ENCODE data around the gene LITAF. TPM values are rescaled to one million over a fixed set of nuclear protein-coding genes. Genes with fewer than 3 reads are reported as not detected.

Gene LITAF
- polyA plus RNA-seq, 1 of the 3 experiments (the other 2 are of a cell fraction) = 45.7 TPM

DNA sequence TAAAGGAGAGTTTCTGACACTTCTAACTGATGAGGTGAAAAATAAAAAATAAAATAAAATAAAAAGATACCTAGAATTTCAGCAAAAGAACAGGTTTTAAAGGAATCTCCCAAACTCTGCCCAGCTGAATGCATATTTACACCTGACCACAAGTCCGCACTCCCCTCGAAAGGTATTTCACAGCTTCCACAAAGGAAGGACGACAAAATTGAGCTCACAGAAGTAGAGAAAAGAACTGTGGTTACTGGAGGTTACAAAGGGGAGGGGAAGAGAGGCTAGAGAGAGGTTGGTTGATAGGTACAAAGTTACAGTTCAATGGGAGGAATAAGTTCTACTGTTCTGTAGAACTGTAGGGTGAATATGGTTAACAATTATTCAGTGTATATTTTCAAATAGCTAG lies 5.0 kb downstream of the LITAF start:
- ChIA-PET CTCF (interaction anchor here (1.0 to 1.9 kb wide), 3 partner anchors 16 to 50 kb away, joined by 3 to 5 read pairs (median 4); no protein-coding TSS in a partner anchor), POLR2A (interaction anchor here (1.5 kb wide), 1 partner anchor 84 kb away, joined by 4 read pairs; no protein-coding TSS in a partner anchor)
- no peak for DNase-seq
- no peak overlapping the region for H3K27ac ChIP-seq (ENCODE audit: low read depth in 2 of 2, low read length in 1 of 2)
- H3K27me3 ChIP-seq (ENCODE audit: insufficient read depth) = no peaks in the 10 kb centered on the region
- no peak overlapping the region for H3K9ac ChIP-seq
- no peaks in the 10 kb centered on the region for H3K36me3 ChIP-seq (replicated peaks in 1 of 2; ENCODE audit: control insufficient read depth in 1 of 2, insufficient read depth in 2 of 2, low read length in 1 of 2)
- peaks cover 4% of the 10 kb centered on the region for H3F3A ChIP-seq (replicated peaks; ENCODE audit: insufficient read depth)
- 97% methylated on average over 3 of the region's 3 CpGs for WGBS (ENCODE audit: low lambda C conversion rate)
- H3K4me3 ChIP-seq (ENCODE audit: low read depth in 2 of 2, low read length in 1 of 2) = no peak overlapping the region
- peaks cover 85% of the 10 kb centered on the region; the same call in 1 of the 2 replicates for H3K79me2 ChIP-seq (ENCODE audit: insufficient read depth)
- H2AFZ ChIP-seq (ENCODE audit: low read depth) = no peak overlapping the region
- no peaks in the 10 kb centered on the region for H3K9me3 ChIP-seq
- TF ChIP-seq RCOR1 (IDR thresholded peaks at IDR 0.05; ENCODE audit: low read length) = no peak
- TF ChIP-seq RAD21 (IDR thresholded peaks at IDR 0.05; ENCODE audit: low read length) = no peak
- no peak for TF ChIP-seq SIN3A (IDR thresholded peaks at IDR 0.05; ENCODE audit: borderline replicate concordance, low read depth, low read length)
- TF ChIP-seq MEF2A (IDR thresholded peaks at IDR 0.05; ENCODE audit: borderline replicate concordance, low read depth) = no peak
- no peak for TF ChIP-seq JUND (IDR thresholded peaks at IDR 0.05)
- TF ChIP-seq POLR2AphosphoS5 (IDR thresholded peaks at IDR 0.05; ENCODE audit: low read depth, low read length) = no peak
- no peak for TF ChIP-seq FOXM1 (IDR thresholded peaks at IDR 0.05; ENCODE audit: low read depth)
- TF ChIP-seq ELF1 (IDR thresholded peaks at IDR 0.05) = no peak
- no peak for TF ChIP-seq EP300 (IDR thresholded peaks at IDR 0.05; ENCODE audit: borderline replicate concordance in 1 of 2, low read depth in 1 of 2, low read length in 1 of 2)
- no peak for TF ChIP-seq TAF1 (IDR thresholded peaks at IDR 0.05; ENCODE audit: borderline replicate concordance, low read depth, low read length)
- no peak for TF ChIP-seq NFIC (IDR thresholded peaks at IDR 0.05; ENCODE audit: borderline replicate concordance)
- TF ChIP-seq, protein P1, sequence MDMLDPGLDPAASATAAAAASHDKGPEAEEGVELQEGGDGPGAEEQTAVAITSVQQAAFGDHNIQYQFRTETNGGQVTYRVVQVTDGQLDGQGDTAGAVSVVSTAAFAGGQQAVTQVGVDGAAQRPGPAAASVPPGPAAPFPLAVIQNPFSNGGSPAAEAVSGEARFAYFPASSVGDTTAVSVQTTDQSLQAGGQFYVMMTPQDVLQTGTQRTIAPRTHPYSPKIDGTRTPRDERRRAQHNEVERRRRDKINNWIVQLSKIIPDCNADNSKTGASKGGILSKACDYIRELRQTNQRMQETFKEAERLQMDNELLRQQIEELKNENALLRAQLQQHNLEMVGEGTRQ (IDR thresholded peaks at IDR 0.05; ENCODE audit: borderline replicate concordance, low read depth, low read length) = no peak
- TF ChIP-seq, protein P2, sequence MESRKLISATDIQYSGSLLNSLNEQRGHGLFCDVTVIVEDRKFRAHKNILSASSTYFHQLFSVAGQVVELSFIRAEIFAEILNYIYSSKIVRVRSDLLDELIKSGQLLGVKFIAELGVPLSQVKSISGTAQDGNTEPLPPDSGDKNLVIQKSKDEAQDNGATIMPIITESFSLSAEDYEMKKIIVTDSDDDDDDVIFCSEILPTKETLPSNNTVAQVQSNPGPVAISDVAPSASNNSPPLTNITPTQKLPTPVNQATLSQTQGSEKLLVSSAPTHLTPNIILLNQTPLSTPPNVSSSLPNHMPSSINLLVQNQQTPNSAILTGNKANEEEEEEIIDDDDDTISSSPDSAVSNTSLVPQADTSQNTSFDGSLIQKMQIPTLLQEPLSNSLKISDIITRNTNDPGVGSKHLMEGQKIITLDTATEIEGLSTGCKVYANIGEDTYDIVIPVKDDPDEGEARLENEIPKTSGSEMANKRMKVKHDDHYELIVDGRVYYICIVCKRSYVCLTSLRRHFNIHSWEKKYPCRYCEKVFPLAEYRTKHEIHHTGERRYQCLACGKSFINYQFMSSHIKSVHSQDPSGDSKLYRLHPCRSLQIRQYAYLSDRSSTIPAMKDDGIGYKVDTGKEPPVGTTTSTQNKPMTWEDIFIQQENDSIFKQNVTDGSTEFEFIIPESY (IDR thresholded peaks at IDR 0.05; ENCODE audit: borderline replicate concordance, low read depth) = no peak
- TF ChIP-seq SMC3 (IDR thresholded peaks at IDR 0.05; ENCODE audit: low read depth, low read length) = no peak
- TF ChIP-seq, protein P3, sequence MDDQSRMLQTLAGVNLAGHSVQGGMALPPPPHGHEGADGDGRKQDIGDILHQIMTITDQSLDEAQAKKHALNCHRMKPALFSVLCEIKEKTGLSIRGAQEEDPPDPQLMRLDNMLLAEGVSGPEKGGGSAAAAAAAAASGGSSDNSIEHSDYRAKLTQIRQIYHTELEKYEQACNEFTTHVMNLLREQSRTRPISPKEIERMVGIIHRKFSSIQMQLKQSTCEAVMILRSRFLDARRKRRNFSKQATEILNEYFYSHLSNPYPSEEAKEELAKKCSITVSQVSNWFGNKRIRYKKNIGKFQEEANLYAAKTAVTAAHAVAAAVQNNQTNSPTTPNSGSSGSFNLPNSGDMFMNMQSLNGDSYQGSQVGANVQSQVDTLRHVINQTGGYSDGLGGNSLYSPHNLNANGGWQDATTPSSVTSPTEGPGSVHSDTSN (IDR thresholded peaks at IDR 0.05) = no peak
- TF ChIP-seq EZH2phosphoT487 (IDR thresholded peaks at IDR 0.05; ENCODE audit: borderline replicate concordance, low read depth) = no peak
- TF ChIP-seq, protein P4, sequence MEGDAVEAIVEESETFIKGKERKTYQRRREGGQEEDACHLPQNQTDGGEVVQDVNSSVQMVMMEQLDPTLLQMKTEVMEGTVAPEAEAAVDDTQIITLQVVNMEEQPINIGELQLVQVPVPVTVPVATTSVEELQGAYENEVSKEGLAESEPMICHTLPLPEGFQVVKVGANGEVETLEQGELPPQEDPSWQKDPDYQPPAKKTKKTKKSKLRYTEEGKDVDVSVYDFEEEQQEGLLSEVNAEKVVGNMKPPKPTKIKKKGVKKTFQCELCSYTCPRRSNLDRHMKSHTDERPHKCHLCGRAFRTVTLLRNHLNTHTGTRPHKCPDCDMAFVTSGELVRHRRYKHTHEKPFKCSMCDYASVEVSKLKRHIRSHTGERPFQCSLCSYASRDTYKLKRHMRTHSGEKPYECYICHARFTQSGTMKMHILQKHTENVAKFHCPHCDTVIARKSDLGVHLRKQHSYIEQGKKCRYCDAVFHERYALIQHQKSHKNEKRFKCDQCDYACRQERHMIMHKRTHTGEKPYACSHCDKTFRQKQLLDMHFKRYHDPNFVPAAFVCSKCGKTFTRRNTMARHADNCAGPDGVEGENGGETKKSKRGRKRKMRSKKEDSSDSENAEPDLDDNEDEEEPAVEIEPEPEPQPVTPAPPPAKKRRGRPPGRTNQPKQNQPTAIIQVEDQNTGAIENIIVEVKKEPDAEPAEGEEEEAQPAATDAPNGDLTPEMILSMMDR (IDR thresholded peaks at IDR 0.05) = no peak
- no peak for TF ChIP-seq FOSL2 (IDR thresholded peaks at IDR 0.05; ENCODE audit: borderline replicate concordance, low read depth)
- TF ChIP-seq TCF12 (IDR thresholded peaks at IDR 0.05) = no peak
- TF ChIP-seq, protein P5, sequence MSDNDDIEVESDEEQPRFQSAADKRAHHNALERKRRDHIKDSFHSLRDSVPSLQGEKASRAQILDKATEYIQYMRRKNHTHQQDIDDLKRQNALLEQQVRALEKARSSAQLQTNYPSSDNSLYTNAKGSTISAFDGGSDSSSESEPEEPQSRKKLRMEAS (IDR thresholded peaks at IDR 0.05; ENCODE audit: low read depth) = no peak
- peaks cover 0 to 14% of the 10 kb centered on the region in 2 experiments; a peak in 1 of 4 replicates for H3K4me1 ChIP-seq (ENCODE audit: control insufficient read depth in 1 of 2, insufficient read depth in 2 of 2, low read depth in 1 of 2, low read length in 1 of 2)
- H3K9me2 ChIP-seq = no peaks in the 10 kb centered on the region
- no peak overlapping the region for H3K4me2 ChIP-seq
- H4K20me1 ChIP-seq (ENCODE audit: insufficient read depth) = no peaks in the 10 kb centered on the region

Measured in SK-N-SH (cell line).